ENCODE results near the gene CAV1. TPM values are rescaled to one million over a fixed set of nuclear protein-coding genes. Genes with fewer than 3 reads are reported as not detected.

CAV1 gene
- total RNA-seq, 4 donors from 2014 or later = 52.2 to 73.8 (median 62.2) TPM

- H3K9me3 ChIP-seq = no peaks in the 10 kb centered on the region
- intact Hi-C loops (cut with DNase I; ENCODE audit: low total_unique reads) = no loop called here
- H3K27me3 ChIP-seq = peaks cover 1% of the 10 kb centered on the region
- no peaks in the 10 kb centered on the region for H3K36me3 ChIP-seq
- no peak for TF ChIP-seq POLR2AphosphoS5 (IDR thresholded peaks at IDR 0.05)
- no peak for TF ChIP-seq CTCF (IDR thresholded peaks at IDR 0.05)
- no peak for TF ChIP-seq EP300 (IDR thresholded peaks at IDR 0.05; ENCODE audit: low read depth)
- TF ChIP-seq POLR2A (IDR thresholded peaks at IDR 0.05) = no peak
- no peak overlapping the region for H3K4me3 ChIP-seq
- in situ Hi-C loops (cut with MboI; ENCODE audit: low pct_ligation_motif_present in 1 of 4, low pct_unique_long_range_greater_than_20kb in 1 of 4, low sequenced_read_pairs in 3 of 4) = no loop called here
- H3K27ac ChIP-seq = peak overlapping the region in 3 of 4 donors; percentile 6 to 39 (median 10)
- 74% methylated on average over 3 of the region's 3 CpGs; no CpG with 5 or more reads in 1 of the 2 donors for WGBS, 2 donors (ENCODE audit: low coverage in 1 of 2)
- H3K4me1 ChIP-seq = peaks cover 0 to 18% (median under 1%) of the 10 kb centered on the region in 4 donors
- DNase-seq = no peak
Measured at GRCh38 chr7:116505823-116506222, 19.0 kb upstream of the CAV1 start.

- WGBS, 2 donors (ENCODE audit: low coverage in 1 of 2) = 83 to 85% methylated on average over 7 of the region's 7 CpGs
- in situ Hi-C loops (cut with MboI; ENCODE audit: low pct_ligation_motif_present in 1 of 4, low pct_unique_long_range_greater_than_20kb in 1 of 4, low sequenced_read_pairs in 3 of 4) (no loop called here), intact Hi-C loops (cut with DNase I; ENCODE audit: low total_unique reads) (no loop called here)
- Histone ChIP-seq H3K4me1 (peaks cover 0 to 15% (median 6%) of the 10 kb centered on the region in 4 donors), H3K36me3 (no peaks in the 10 kb centered on the region), H3K27me3 (peaks cover 4% of the 10 kb centered on the region), H3K4me3 (no peak overlapping the region), H3K9me3 (no peaks in the 10 kb centered on the region), H3K27ac (no peak overlapping the region)
- no peak for DNase-seq
- TF ChIP-seq POLR2A (IDR thresholded peaks at IDR 0.05) = no peak
- TF ChIP-seq CTCF (IDR thresholded peaks at IDR 0.05) = no peak
- no peak for TF ChIP-seq EP300 (IDR thresholded peaks at IDR 0.05; ENCODE audit: low read depth)
- no peak for TF ChIP-seq POLR2AphosphoS5 (IDR thresholded peaks at IDR 0.05)
Measured at GRCh38 chr7:116509982-116510579, 14.8 kb upstream of the CAV1 start.

- Histone ChIP-seq H3K27me3 (peaks cover 4% of the 10 kb centered on the region), H3K9me3 (no peaks in the 10 kb centered on the region), H3K4me3 (no peak overlapping the region), H3K4me1 (peaks cover 0 to 15% (median 6%) of the 10 kb centered on the region in 4 donors), H3K27ac (peak overlapping the region; percentile 62 to 82 (median 70)), H3K36me3 (no peaks in the 10 kb centered on the region)
- TF ChIP-seq POLR2AphosphoS5 (IDR thresholded peaks at IDR 0.05) (no peak), POLR2A (IDR thresholded peaks at IDR 0.05) (no peak), EP300 (IDR thresholded peaks at IDR 0.05; ENCODE audit: low read depth) (no peak), CTCF (IDR thresholded peaks at IDR 0.05) (no peak)
- no peak for DNase-seq
- in situ Hi-C loops (cut with MboI; ENCODE audit: low pct_ligation_motif_present in 1 of 4, low pct_unique_long_range_greater_than_20kb in 1 of 4, low sequenced_read_pairs in 3 of 4) = no loop called here
- intact Hi-C loops (cut with DNase I; ENCODE audit: low total_unique reads) = no loop called here
Measured at GRCh38 chr7:116510795-116511194, 14.0 kb upstream of the CAV1 start.

- DNase-seq = no peak
- H3K27ac ChIP-seq = peak overlapping the region; percentile 62 to 82 (median 70)
- peak overlapping the region; percentile 1 to 38 (median 24) for H3K4me3 ChIP-seq
- no peak for TF ChIP-seq EP300 (IDR thresholded peaks at IDR 0.05; ENCODE audit: low read depth)
- peak in 2 of 3 donors; percentile 18 to 36 for TF ChIP-seq POLR2AphosphoS5 (IDR thresholded peaks at IDR 0.05)
- in situ Hi-C loops (cut with MboI; ENCODE audit: low pct_ligation_motif_present in 1 of 4, low pct_unique_long_range_greater_than_20kb in 1 of 4, low sequenced_read_pairs in 3 of 4) (no loop called here), intact Hi-C loops (cut with DNase I; ENCODE audit: low total_unique reads) (no loop called here)
- H3K9me3 ChIP-seq = no peaks in the 10 kb centered on the region
- WGBS, 2 donors (ENCODE audit: low coverage in 1 of 2) = 44 to 66% methylated on average over 10 to 12 of the region's 12 CpGs
- no peaks in the 10 kb centered on the region for H3K36me3 ChIP-seq
- H3K27me3 ChIP-seq = peaks cover 4% of the 10 kb centered on the region
- H3K4me1 ChIP-seq = peaks cover 0 to 15% (median 6%) of the 10 kb centered on the region in 4 donors
Measured at GRCh38 chr7:116511552-116512519, 13.0 kb upstream of the CAV1 start.
